ENCODE results near the gene ALDH5A1.

DNA sequence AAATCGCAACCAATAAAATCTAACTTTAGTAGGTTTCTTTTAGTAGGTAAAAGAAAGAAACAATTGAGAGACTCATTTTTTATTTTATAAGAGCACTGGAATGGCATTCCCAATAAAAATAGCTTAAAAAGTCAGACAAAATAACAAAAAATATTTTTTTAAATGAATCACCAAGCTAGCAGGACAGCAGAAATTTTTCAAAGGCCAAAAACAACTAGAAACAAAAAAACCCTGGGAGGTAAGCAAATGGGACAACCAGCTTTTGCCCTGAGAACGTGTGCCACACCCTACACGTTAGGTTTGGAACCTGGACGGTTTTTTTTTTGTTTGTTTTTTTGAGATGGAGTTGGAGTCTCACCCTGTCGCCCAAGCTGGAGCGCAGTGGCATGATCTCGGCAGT is 25.0 kb upstream of the ALDH5A1 start:
- TF ChIP-seq POLR2A (IDR thresholded peaks at IDR 0.05): no peak
- TF ChIP-seq, protein P1, sequence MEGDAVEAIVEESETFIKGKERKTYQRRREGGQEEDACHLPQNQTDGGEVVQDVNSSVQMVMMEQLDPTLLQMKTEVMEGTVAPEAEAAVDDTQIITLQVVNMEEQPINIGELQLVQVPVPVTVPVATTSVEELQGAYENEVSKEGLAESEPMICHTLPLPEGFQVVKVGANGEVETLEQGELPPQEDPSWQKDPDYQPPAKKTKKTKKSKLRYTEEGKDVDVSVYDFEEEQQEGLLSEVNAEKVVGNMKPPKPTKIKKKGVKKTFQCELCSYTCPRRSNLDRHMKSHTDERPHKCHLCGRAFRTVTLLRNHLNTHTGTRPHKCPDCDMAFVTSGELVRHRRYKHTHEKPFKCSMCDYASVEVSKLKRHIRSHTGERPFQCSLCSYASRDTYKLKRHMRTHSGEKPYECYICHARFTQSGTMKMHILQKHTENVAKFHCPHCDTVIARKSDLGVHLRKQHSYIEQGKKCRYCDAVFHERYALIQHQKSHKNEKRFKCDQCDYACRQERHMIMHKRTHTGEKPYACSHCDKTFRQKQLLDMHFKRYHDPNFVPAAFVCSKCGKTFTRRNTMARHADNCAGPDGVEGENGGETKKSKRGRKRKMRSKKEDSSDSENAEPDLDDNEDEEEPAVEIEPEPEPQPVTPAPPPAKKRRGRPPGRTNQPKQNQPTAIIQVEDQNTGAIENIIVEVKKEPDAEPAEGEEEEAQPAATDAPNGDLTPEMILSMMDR (IDR thresholded peaks at IDR 0.05): no peak

All from lower leg skin (tissue), 3 donors.